NCI-H748 treated with DMSO at 0.1 percent for 48 hours (cell line): Measurements from ENCODE around the gene MYH1.

ENCODE experiments used
- DNase-seq: peaks from one replicate; lab custom pipeline; 2025; lab: John Stamatoyannopoulos, UW

MYH1 gene

GRCh38 chr17:10482252-10482651 is 36.1 kb downstream of the MYH1 start:
- no peak for DNase-seq

- DNase-seq = no peak
Measured at GRCh38 chr17:10477701-10478100, 40.6 kb downstream of the MYH1 start.

GRCh38 chr17:10474536-10474935 is 43.8 kb downstream of the MYH1 start:
- DNase-seq = no peak

GRCh38 chr17:10471858-10472257 is 46.5 kb downstream of the MYH1 start:
- no peak for DNase-seq

- no peak for DNase-seq
Measured at GRCh38 chr17:10469459-10469858, 48.9 kb downstream of the MYH1 start, which contains the start of gene MYH4. Gene MYH4 (minus strand): TSS chr17:10469559. CDS start chr17:10466745, 2,814 bp downstream.

- no peak for DNase-seq
Measured at GRCh38 chr17:10463402-10463801, 54.9 kb downstream of the MYH1 start.

GRCh38 chr17:10460062-10460461 is 58.3 kb downstream of the MYH1 start:
- no peak for DNase-seq

GRCh38 chr17:10458701-10459100 is 59.6 kb downstream of the MYH1 start:
- no peak for DNase-seq

GRCh38 chr17:10457952-10458351 is 60.4 kb downstream of the MYH1 start:
- DNase-seq = no peak

GRCh38 chr17:10447026-10447931 is 71.1 kb downstream of the MYH1 start:
- no peak for DNase-seq
